ENCODE data around the gene ADGRL1.

DNA sequence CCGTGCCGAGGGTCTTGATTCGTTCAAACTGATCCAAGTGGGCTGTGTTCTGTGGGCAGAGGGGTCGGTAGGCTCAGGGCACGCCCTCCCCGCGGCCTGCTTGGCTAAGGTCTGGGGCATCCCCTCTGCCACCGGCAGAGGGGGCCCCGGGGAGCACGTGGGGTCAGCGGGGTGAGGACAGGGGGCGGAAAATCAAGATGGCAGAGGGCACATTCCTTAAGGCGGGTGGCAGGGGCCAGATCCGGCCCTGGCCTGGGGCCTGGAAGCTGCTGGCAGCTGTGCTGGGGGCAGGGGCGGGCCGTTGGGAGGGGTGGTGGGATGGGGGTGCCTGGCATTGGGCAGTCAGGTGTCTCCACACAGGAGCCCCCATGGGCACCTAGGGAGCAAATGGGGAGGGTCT, 99.1 kb downstream of the ADGRL1 start:
- no peak for TF ChIP-seq POLR2A (IDR thresholded peaks at IDR 0.05)
- TF ChIP-seq, protein P1, sequence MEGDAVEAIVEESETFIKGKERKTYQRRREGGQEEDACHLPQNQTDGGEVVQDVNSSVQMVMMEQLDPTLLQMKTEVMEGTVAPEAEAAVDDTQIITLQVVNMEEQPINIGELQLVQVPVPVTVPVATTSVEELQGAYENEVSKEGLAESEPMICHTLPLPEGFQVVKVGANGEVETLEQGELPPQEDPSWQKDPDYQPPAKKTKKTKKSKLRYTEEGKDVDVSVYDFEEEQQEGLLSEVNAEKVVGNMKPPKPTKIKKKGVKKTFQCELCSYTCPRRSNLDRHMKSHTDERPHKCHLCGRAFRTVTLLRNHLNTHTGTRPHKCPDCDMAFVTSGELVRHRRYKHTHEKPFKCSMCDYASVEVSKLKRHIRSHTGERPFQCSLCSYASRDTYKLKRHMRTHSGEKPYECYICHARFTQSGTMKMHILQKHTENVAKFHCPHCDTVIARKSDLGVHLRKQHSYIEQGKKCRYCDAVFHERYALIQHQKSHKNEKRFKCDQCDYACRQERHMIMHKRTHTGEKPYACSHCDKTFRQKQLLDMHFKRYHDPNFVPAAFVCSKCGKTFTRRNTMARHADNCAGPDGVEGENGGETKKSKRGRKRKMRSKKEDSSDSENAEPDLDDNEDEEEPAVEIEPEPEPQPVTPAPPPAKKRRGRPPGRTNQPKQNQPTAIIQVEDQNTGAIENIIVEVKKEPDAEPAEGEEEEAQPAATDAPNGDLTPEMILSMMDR (IDR thresholded peaks at IDR 0.05): no peak
- no peak for TF ChIP-seq POLR2AphosphoS5 (IDR thresholded peaks at IDR 0.05)
- TF ChIP-seq EP300 (IDR thresholded peaks at IDR 0.05): no peak

Data from stomach (tissue), 4 donors.